GM12873 (cell line): ENCODE results near the gene NFKB1.

Source experiments
- CTCF ChIP-seq: IDR thresholded peaks from 2 replicates; pipeline ENCODE4 v1.5.1; 2012; ENCODE audit warnings: low read depth, mild to moderate bottlenecking, moderate library complexity, low read length, control low read depth; ENCODE audit not compliant: insufficient read depth; ENCODE audit errors: missing control alignments

The NFKB1 gene

GRCh38 chr4:102525097-102525496 lies 23.9 kb downstream of the NFKB1 start:
- no peak for TF ChIP-seq CTCF

- TF ChIP-seq CTCF = no peak
Observed at GRCh38 chr4:102525504-102525903, 24.3 kb downstream of the NFKB1 start.

GRCh38 chr4:102526532-102526931 lies 25.4 kb downstream of the NFKB1 start:
- TF ChIP-seq CTCF = no peak

- TF ChIP-seq CTCF = no peak
Observed at GRCh38 chr4:102527695-102528283, 26.6 kb downstream of the NFKB1 start.

- no peak for TF ChIP-seq CTCF
Observed at GRCh38 chr4:102529977-102530376, 28.8 kb downstream of the NFKB1 start.

- TF ChIP-seq CTCF = no peak
Observed at GRCh38 chr4:102530986-102531385, 29.8 kb downstream of the NFKB1 start.

- TF ChIP-seq CTCF = no peak
Observed at GRCh38 chr4:102531462-102531861, 30.3 kb downstream of the NFKB1 start.
